ENCODE results near the gene GRAMD1A. TPM values are rescaled to one million over a fixed set of nuclear protein-coding genes. Genes with fewer than 3 reads are reported as not detected.

Gene GRAMD1A
- total RNA-seq, 4 donors from 2014 or later, result 38.8 to 45.1 (median 43.7) TPM

GRCh38 chr19:35066691-35067563 lies 66.8 kb downstream of the GRAMD1A start:
- TF ChIP-seq CTCF (IDR thresholded peaks at IDR 0.05 in 4 of 5, conservative IDR thresholded peaks at IDR 0.05 in 1 of 5) (peak; percentile 89 to 96 (median 94)), POLR2A (IDR thresholded peaks at IDR 0.05) (peak in 1 of 2 donors; percentile 36)
- ATAC-seq, result peak; percentile 59 to 79
- Histone ChIP-seq H3K27ac (peak overlapping the region; percentile 52 to 80 (median 60)), H3K4me1 (peaks cover 22 to 34% of the 10 kb centered on the region in 2 donors), H3K9me3 (no peaks in the 10 kb centered on the region), H3K4me3 (no peak overlapping the region), H3K27me3 (no peaks in the 10 kb centered on the region), H3K36me3 (no peaks in the 10 kb centered on the region)
- in situ Hi-C loops (cut with MboI; ENCODE audit: low sequenced_read_pairs in 4 of 4) (loop anchor here in 2 of 4 donors (5.0 to 10.0 kb wide), 2 partner anchors 68 to 70 kb away; partner anchors contain the start of genes FXYD1 (in 2 of the 2) and LGI4 (in 2 of the 2)), intact Hi-C loops (cut with DNase I; ENCODE audit: low total_unique reads) (loop anchor here (1.0 to 5.0 kb wide), 6 partner anchors 22 to 200 kb away; partner anchors contain the start of genes LGI4 and USF2)
- peak; percentile 72 to 84 for DNase-seq

- no peak overlapping the region for H3K4me3 ChIP-seq
- peaks cover 20 to 22% of the 10 kb centered on the region in 2 donors for H3K4me1 ChIP-seq
- no peak for DNase-seq
- no peaks in the 10 kb centered on the region for H3K27me3 ChIP-seq
- TF ChIP-seq POLR2A (IDR thresholded peaks at IDR 0.05) (no peak), CTCF (IDR thresholded peaks at IDR 0.05 in 4 of 5, conservative IDR thresholded peaks at IDR 0.05 in 1 of 5) (no peak)
- H3K9me3 ChIP-seq, result no peaks in the 10 kb centered on the region
- no peaks in the 10 kb centered on the region for H3K36me3 ChIP-seq
- in situ Hi-C loops (cut with MboI; ENCODE audit: low sequenced_read_pairs in 4 of 4) (loop anchor here in 2 of 4 donors (5.0 to 10.0 kb wide), 2 partner anchors 66 to 68 kb away; partner anchors contain the start of genes FXYD1 (in 2 of the 2) and LGI4 (in 2 of the 2)), intact Hi-C loops (cut with DNase I; ENCODE audit: low total_unique reads) (loop anchor here (5.0 kb wide), 1 partner anchor 198 kb away; the partner anchor contains the start of gene USF2)
- no peak for ATAC-seq
- peak overlapping the region; percentile 60 to 80 (median 70) for H3K27ac ChIP-seq
These were observed 69.0 kb downstream of the GRAMD1A start for GRCh38 chr19:35068941-35069634.

GRCh38 chr19:35069696-35070095 lies 69.6 kb downstream of the GRAMD1A start:
- H3K4me1 ChIP-seq, result peaks cover 20 to 22% of the 10 kb centered on the region in 2 donors
- H3K27ac ChIP-seq, result peak overlapping the region in 2 of 4 donors; percentile 80
- TF ChIP-seq POLR2A (IDR thresholded peaks at IDR 0.05), result no peak
- TF ChIP-seq CTCF (IDR thresholded peaks at IDR 0.05 in 4 of 5, conservative IDR thresholded peaks at IDR 0.05 in 1 of 5), result no peak
- in situ Hi-C loops (cut with MboI; ENCODE audit: low sequenced_read_pairs in 4 of 4) (loop anchor here in 2 of 4 donors (5.0 to 10.0 kb wide), 2 partner anchors 65 to 68 kb away; partner anchors contain the start of genes FXYD1 (in 2 of the 2) and LGI4 (in 2 of the 2)), intact Hi-C loops (cut with DNase I; ENCODE audit: low total_unique reads) (loop anchor here (5.0 kb wide), 1 partner anchor 198 kb away; the partner anchor contains the start of gene USF2)
- no peak for ATAC-seq
- DNase-seq, result no peak
- no peaks in the 10 kb centered on the region for H3K9me3 ChIP-seq
- no peaks in the 10 kb centered on the region for H3K27me3 ChIP-seq
- H3K4me3 ChIP-seq, result no peak overlapping the region
- no peaks in the 10 kb centered on the region for H3K36me3 ChIP-seq

DNA sequence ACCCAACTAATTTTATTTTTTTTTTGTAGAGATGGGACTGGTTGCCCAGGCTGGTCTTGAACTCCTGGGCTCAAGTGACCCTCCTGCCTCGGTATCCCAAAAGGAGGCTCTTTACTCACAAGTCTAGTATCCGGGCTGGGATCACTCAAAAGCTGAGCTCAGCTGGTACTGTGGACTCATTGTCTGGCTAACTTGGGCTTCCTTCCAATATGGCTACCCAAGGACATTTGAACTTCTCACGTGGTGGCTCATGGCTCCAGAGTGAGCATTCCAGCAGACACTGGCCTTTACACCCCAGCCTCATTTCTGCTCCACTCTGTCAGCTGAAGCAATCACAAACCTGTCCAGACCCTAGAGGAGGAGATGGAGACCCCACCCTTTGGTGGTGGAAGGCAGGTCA lies 70.3 kb downstream of the GRAMD1A start:
- H3K4me3 ChIP-seq, result no peak overlapping the region
- intact Hi-C loops (cut with DNase I; ENCODE audit: low total_unique reads), result no loop called here
- peaks cover 20 to 22% of the 10 kb centered on the region in 2 donors for H3K4me1 ChIP-seq
- ATAC-seq, result no peak
- in situ Hi-C loops (cut with MboI; ENCODE audit: low sequenced_read_pairs in 4 of 4), result no loop called here
- H3K36me3 ChIP-seq, result no peaks in the 10 kb centered on the region
- no peak for DNase-seq
- no peak overlapping the region for H3K27ac ChIP-seq
- no peaks in the 10 kb centered on the region for H3K9me3 ChIP-seq
- H3K27me3 ChIP-seq, result no peaks in the 10 kb centered on the region
- TF ChIP-seq POLR2A (IDR thresholded peaks at IDR 0.05) (no peak), CTCF (IDR thresholded peaks at IDR 0.05 in 4 of 5, conservative IDR thresholded peaks at IDR 0.05 in 1 of 5) (no peak)

All from gastrocnemius medialis (tissue), 4 donors.